Measurements from ENCODE around the gene PTPRA. TPM values are rescaled to one million over a fixed set of nuclear protein-coding genes. Genes with fewer than 3 reads are reported as not detected.

PTPRA gene
- total and polyA plus RNA-seq, 2 of the 13 experiments (the other 11 are each of a cell fraction or from before 2014, with no cell fraction given) = 47.2 to 127 TPM

DNA sequence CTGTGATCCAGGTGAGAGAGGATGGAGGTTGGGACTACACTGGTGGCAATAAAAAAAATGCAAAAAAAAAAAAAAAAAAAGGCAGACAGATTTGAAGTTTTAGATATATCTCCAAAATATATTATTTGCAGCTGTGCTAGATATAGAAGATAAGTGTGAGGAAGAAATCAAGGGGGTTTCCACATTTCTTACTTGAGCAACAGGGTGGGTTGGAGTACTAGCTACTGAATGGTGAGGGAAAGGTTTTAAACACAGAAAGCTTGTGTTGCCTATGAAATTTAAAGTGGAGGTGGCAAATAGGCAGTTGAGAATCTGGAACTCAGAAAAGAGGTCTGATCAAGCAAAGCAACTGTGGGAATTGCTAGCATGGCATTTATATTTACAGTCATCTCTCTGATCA is 110.2 kb downstream of the PTPRA start:
- Histone ChIP-seq H3K36me3 (replicated peaks in 1 of 2; ENCODE audit: control insufficient read depth in 1 of 2, insufficient read depth in 2 of 2, low read length in 2 of 2) (peaks cover 23 to 41% of the 10 kb centered on the region in 2 experiments), H3K4me1 (ENCODE audit: insufficient read depth, low read length) (no peaks in the 10 kb centered on the region), H2AFZ (ENCODE audit: low read length) (no peak overlapping the region), H4K20me1 (ENCODE audit: insufficient read depth, low read length) (no peaks in the 10 kb centered on the region), H3K79me2 (ENCODE audit: insufficient read depth, low read length) (no peaks in the 10 kb centered on the region), H3K27ac (ENCODE audit: extremely low read length, insufficient read depth, low read length) (no peak overlapping the region), H3K9ac (ENCODE audit: insufficient read depth, low read depth, low read length) (no peak overlapping the region), H3K4me2 (ENCODE audit: low read depth, low read length) (no peak overlapping the region), H3K9me3 (ENCODE audit: low read length) (no peaks in the 10 kb centered on the region), H3K27me3 (ENCODE audit: control insufficient read depth in 1 of 2, insufficient read depth in 2 of 2, low read length in 2 of 2) (no peaks in the 10 kb centered on the region), H3K4me3 (replicated peaks in 1 of 3; ENCODE audit: insufficient read depth in 1 of 3, low read depth in 2 of 3, low read length in 3 of 3) (no peak overlapping the region)
- in situ Hi-C loops (cut with HindIII; ENCODE audit: extremely low pct_ligation_motif_present, low pct_unique_long_range_greater_than_20kb) = no loop called here
- no TSS peak for BruUV-seq (replicated peaks)
- FAIRE-seq (no peak), DNase-seq (ENCODE audit: low spot score) (no peak), ATAC-seq (no peak)
- CTCF ChIA-PET (ENCODE audit: low intra/inter-chr PET ratio, low total read pairs) = no interaction called here
- peak in 1 of 2 experiments; percentile 18; a peak in 1 of 4 replicates for TF ChIP-seq MAFK (conservative IDR thresholded peaks at IDR 0.05 in 1 of 2, IDR thresholded peaks at IDR 0.05 in 1 of 2; ENCODE audit: low read length in 2 of 2)
- TF ChIP-seq, protein P1, sequence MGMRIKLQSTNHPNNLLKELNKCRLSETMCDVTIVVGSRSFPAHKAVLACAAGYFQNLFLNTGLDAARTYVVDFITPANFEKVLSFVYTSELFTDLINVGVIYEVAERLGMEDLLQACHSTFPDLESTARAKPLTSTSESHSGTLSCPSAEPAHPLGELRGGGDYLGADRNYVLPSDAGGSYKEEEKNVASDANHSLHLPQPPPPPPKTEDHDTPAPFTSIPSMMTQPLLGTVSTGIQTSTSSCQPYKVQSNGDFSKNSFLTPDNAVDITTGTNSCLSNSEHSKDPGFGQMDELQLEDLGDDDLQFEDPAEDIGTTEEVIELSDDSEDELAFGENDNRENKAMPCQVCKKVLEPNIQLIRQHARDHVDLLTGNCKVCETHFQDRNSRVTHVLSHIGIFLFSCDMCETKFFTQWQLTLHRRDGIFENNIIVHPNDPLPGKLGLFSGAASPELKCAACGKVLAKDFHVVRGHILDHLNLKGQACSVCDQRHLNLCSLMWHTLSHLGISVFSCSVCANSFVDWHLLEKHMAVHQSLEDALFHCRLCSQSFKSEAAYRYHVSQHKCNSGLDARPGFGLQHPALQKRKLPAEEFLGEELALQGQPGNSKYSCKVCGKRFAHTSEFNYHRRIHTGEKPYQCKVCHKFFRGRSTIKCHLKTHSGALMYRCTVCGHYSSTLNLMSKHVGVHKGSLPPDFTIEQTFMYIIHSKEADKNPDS (CRISPR knock-in tag; IDR thresholded peaks at IDR 0.05) = no peak
- POLR2A ChIA-PET = no interaction called here
- intact Hi-C loops (cut with micrococcal nuclease; ENCODE audit: unreplicated experiment) = no loop called here

DNA sequence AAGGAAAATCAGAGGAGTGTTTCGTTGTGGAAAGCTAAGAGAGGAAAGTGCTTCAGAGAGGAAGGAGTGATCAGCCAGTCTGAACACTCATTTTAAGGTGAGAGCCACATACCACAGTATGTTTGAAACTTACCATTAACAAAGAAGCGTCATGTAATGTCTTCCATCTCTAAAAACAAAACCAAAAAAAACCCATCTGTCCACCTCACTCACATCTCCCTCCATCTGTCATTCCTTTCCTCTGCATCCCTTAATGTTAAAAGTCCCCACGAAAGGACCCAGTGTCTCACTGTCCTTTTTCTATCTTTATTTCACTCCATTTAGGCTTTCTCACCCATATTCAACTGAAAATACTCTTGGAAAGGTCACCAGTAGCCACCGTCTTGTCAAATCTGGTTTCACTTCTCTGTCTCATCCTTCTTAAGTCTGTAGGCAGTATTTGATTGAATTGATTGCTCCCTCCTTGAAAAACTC is 110.8 kb downstream of the PTPRA start:
- no peak overlapping the region for H3K4me3 ChIP-seq (replicated peaks in 1 of 3; ENCODE audit: insufficient read depth in 1 of 3, low read depth in 2 of 3, low read length in 3 of 3)
- no peak overlapping the region for H3K4me2 ChIP-seq (ENCODE audit: low read depth, low read length)
- intact Hi-C loops (cut with micrococcal nuclease; ENCODE audit: unreplicated experiment) (no loop called here), in situ Hi-C loops (cut with HindIII; ENCODE audit: extremely low pct_ligation_motif_present, low pct_unique_long_range_greater_than_20kb) (no loop called here)
- CTCF ChIA-PET (ENCODE audit: low intra/inter-chr PET ratio, low total read pairs) = no interaction called here
- DNase-seq (ENCODE audit: low spot score) = no peak
- TF ChIP-seq, protein P2, sequence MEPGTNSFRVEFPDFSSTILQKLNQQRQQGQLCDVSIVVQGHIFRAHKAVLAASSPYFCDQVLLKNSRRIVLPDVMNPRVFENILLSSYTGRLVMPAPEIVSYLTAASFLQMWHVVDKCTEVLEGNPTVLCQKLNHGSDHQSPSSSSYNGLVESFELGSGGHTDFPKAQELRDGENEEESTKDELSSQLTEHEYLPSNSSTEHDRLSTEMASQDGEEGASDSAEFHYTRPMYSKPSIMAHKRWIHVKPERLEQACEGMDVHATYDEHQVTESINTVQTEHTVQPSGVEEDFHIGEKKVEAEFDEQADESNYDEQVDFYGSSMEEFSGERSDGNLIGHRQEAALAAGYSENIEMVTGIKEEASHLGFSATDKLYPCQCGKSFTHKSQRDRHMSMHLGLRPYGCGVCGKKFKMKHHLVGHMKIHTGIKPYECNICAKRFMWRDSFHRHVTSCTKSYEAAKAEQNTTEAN (CRISPR knock-in tag; conservative IDR thresholded peaks at IDR 0.05) = no peak
- TF ChIP-seq SIN3B (IDR thresholded peaks at IDR 0.05; ENCODE audit: low read length) (no peak), ARHGAP35 (CRISPR knock-in tag; IDR thresholded peaks at IDR 0.05; ENCODE audit: borderline replicate concordance) (no peak), CREB1 (IDR thresholded peaks at IDR 0.05) (no peak), CREB1 (CRISPR knock-in tag; IDR thresholded peaks at IDR 0.05) (no peak), ZMYM2 (CRISPR knock-in tag; IDR thresholded peaks at IDR 0.05) (no peak), RBM39 (IDR thresholded peaks at IDR 0.05; ENCODE audit: low read depth, low read length, poor library complexity, severe bottlenecking) (no peak), ZNF20 (CRISPR knock-in tag; IDR thresholded peaks at IDR 0.05) (no peak), ZSCAN22 (CRISPR knock-in tag; IDR thresholded peaks at IDR 0.05) (no peak)
- TF ChIP-seq, protein P3, sequence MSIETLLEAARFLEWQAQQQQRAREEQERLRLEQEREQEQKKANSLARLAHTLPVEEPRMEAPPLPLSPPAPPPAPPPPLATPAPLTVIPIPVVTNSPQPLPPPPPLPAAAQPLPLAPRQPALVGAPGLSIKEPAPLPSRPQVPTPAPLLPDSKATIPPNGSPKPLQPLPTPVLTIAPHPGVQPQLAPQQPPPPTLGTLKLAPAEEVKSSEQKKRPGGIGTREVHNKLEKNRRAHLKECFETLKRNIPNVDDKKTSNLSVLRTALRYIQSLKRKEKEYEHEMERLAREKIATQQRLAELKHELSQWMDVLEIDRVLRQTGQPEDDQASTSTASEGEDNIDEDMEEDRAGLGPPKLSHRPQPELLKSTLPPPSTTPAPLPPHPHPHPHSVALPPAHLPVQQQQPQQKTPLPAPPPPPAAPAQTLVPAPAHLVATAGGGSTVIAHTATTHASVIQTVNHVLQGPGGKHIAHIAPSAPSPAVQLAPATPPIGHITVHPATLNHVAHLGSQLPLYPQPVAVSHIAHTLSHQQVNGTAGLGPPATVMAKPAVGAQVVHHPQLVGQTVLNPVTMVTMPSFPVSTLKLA (IDR thresholded peaks at IDR 0.05) = no peak
- TF ChIP-seq, protein P4, sequence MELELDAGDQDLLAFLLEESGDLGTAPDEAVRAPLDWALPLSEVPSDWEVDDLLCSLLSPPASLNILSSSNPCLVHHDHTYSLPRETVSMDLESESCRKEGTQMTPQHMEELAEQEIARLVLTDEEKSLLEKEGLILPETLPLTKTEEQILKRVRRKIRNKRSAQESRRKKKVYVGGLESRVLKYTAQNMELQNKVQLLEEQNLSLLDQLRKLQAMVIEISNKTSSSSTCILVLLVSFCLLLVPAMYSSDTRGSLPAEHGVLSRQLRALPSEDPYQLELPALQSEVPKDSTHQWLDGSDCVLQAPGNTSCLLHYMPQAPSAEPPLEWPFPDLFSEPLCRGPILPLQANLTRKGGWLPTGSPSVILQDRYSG (CRISPR knock-in tag; IDR thresholded peaks at IDR 0.05) = no peak
- FAIRE-seq = no peak
- no peaks in the 10 kb centered on the region for H4K20me1 ChIP-seq (ENCODE audit: insufficient read depth, low read length)
- no TSS peak for BruUV-seq (replicated peaks)
- no peaks in the 10 kb centered on the region for H3K4me1 ChIP-seq (ENCODE audit: insufficient read depth, low read length)
- POLR2A ChIA-PET = no interaction called here
- H3K36me3 ChIP-seq (replicated peaks in 1 of 2; ENCODE audit: control insufficient read depth in 1 of 2, insufficient read depth in 2 of 2, low read length in 2 of 2) = peaks cover 28 to 47% of the 10 kb centered on the region in 2 experiments
- 93% methylated on average over 4 of the region's 4 CpGs for WGBS (ENCODE audit: low lambda C conversion rate)
- H2AFZ ChIP-seq (ENCODE audit: low read length) = no peak overlapping the region
- no peaks in the 10 kb centered on the region for H3K27me3 ChIP-seq (ENCODE audit: control insufficient read depth in 1 of 2, insufficient read depth in 2 of 2, low read length in 2 of 2)
- no peak overlapping the region for H3K27ac ChIP-seq (ENCODE audit: extremely low read length, insufficient read depth, low read length)
- H3K9ac ChIP-seq (ENCODE audit: insufficient read depth, low read depth, low read length) = no peak overlapping the region
- H3K9me3 ChIP-seq (ENCODE audit: low read length) = no peaks in the 10 kb centered on the region
- no peak for ATAC-seq
- H3K79me2 ChIP-seq (ENCODE audit: insufficient read depth, low read length) = no peaks in the 10 kb centered on the region
